HL-60/S4 (cell line): Measurements from ENCODE around the gene TTLL1.

ENCODE experiments used
- in situ Hi-C: fragments of 300-500 bp; cut with MboI; formaldehyde crosslinking; loops from 2 replicates; pipeline ENCODE4 v1.14.3; 2022; ENCODE audit warnings: low sequenced_read_pairs

The TTLL1 gene

GRCh38 chr22:43088984-43089717 is at the start of gene TTLL1:
Gene TTLL1 (minus strand): TSS chr22:43089391. CDS start chr22:43075586, 13,805 bp downstream.
- in situ Hi-C loops: no loop called here

GRCh38 chr22:43136801-43137200 is 47.6 kb upstream of the TTLL1 start:
- in situ Hi-C loops: no loop called here

GRCh38 chr22:43136255-43136654 is 47.1 kb upstream of the TTLL1 start:
- in situ Hi-C loops: no loop called here

GRCh38 chr22:43135565-43135964 is 46.4 kb upstream of the TTLL1 start:
- in situ Hi-C loops: no loop called here

GRCh38 chr22:43134553-43134952 is 45.4 kb upstream of the TTLL1 start:
- in situ Hi-C loops: no loop called here

- in situ Hi-C loops: no loop called here
Observed at GRCh38 chr22:43133401-43133800, 44.2 kb upstream of the TTLL1 start.

GRCh38 chr22:43131773-43132501 is 42.7 kb upstream of the TTLL1 start:
- in situ Hi-C loops: no loop called here

- in situ Hi-C loops: no loop called here
Observed at GRCh38 chr22:43129426-43130425, 40.5 kb upstream of the TTLL1 start.

GRCh38 chr22:43128928-43129424 is 39.8 kb upstream of the TTLL1 start:
- in situ Hi-C loops: no loop called here

- in situ Hi-C loops: no loop called here
Observed at GRCh38 chr22:43128116-43128515, 38.9 kb upstream of the TTLL1 start.

GRCh38 chr22:43127166-43127908 is 38.1 kb upstream of the TTLL1 start:
- in situ Hi-C loops: no loop called here

GRCh38 chr22:43126501-43127165 is 37.4 kb upstream of the TTLL1 start:
- in situ Hi-C loops: no loop called here

GRCh38 chr22:43118953-43119458 is 29.8 kb upstream of the TTLL1 start:
- in situ Hi-C loops: no loop called here

GRCh38 chr22:43118024-43118849 is 29.0 kb upstream of the TTLL1 start:
- in situ Hi-C loops: no loop called here

- in situ Hi-C loops: no loop called here
Observed at GRCh38 chr22:43116932-43117331, 27.7 kb upstream of the TTLL1 start.

GRCh38 chr22:43114958-43115357 is 25.8 kb upstream of the TTLL1 start:
- in situ Hi-C loops: no loop called here

GRCh38 chr22:43113526-43114251 is 24.5 kb upstream of the TTLL1 start:
- in situ Hi-C loops: no loop called here
